GM19467 (cell line): ENCODE results near the gene GMPR.
"Not testable (repeated sequence)": the region's sequence is repeated elsewhere in the genome, so short reads cannot be mapped to it uniquely, and the experiment has no call there.

Source experiments
- ATAC-seq: cut with Tn5 transposase; IDR thresholded peaks from one replicate; pipeline ENCODE4 v1.9.1; 2021; ENCODE audit warnings: mild to moderate bottlenecking, moderate library complexity; ENCODE audit not compliant: unreplicated experiment

Gene GMPR

DNA sequence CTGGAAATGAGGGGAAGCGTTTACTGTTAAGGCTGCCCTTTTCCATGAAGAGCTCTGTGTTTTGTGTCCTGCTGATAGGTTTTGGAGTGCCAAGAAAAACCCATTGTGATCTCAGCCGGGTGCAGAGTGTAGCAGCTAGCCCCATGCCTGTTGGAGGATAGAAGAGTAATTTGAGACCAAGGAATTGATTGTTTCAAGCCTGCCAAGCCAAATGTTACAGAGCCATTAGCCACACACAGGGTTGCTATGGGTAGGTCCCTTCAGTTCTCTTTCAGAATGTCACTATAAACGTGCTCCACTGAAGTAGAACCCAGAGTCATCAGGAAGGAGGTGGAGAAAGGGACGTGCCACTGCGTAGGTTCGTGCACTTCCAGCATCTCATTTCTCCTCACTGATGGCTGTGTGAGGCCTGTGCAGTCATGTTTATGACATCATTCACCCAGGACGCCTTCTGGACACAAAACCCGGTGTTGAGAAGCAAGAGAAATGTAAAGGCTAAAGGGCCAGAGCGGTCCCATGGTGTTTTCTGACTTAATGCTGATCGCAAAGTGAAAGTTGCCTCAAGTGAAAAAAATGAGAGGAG is 6.6 kb downstream of the GMPR start:
- no peak for ATAC-seq

DNA sequence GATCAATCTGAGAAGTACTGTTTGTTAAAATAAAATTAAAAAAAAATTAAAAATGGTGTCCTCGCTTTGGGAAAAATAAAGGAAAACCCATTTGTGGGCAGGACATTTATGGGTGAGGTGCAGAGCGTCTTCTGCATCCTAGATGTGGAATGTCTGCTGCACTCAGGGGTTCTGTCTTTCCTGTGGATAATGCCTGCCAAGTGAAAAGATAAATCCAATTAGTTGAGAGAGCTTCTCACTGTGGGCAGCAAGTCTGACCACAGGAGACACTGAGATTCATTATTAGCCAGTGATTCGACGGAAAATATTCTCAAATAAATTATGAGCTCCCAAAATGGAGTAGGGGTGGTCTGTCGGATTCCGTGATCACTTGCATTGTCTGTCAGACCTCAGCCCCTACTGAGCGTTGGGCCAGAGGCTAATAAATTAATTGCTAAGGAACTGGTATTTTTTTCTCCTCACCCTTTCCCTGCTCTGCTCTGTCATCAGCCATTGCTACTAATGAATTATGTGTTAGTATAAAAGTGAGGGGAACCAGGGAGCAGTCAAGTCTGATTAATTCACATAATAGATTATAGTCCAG is 10.0 kb downstream of the GMPR start:
- ATAC-seq = no peak

DNA sequence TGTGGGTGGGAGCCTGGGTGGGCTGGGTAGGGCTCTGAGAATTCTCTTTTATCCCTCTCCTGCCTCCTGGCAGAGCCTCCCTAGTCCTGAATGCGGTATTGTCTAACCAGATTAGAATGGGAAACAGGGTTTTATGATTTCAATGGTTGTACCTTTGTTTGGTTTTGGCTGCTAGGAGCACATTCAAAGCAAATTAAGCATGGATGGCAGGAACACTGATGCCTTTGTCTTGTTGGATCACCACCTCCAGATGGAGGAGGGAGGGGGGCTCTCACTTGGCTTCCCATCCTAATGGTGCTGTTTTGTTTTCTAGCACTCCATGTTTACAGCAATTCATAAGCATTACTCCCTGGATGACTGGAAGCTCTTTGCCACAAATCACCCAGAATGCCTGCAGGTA is 11.6 kb downstream of the GMPR start:
- no peak for ATAC-seq

DNA sequence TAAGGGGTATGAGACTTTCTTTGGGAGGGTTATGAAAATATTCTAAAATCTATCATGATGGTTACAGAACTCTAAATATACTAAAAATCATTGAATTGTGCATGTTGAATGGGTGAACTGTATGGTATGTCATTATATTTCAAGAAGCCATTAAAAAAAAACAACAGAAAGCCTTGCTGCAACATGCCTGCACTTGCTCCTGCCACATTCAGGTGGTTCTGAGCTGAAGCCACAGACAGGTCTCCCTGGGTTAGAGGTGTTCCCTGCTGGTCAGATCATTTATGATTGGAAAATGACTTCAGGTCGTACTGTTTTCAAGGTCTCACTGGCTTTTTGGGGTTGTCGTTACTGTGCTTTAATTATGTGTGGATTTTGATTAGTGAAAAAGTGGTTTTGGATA is 13.3 kb downstream of the GMPR start:
- ATAC-seq = no peak

DNA sequence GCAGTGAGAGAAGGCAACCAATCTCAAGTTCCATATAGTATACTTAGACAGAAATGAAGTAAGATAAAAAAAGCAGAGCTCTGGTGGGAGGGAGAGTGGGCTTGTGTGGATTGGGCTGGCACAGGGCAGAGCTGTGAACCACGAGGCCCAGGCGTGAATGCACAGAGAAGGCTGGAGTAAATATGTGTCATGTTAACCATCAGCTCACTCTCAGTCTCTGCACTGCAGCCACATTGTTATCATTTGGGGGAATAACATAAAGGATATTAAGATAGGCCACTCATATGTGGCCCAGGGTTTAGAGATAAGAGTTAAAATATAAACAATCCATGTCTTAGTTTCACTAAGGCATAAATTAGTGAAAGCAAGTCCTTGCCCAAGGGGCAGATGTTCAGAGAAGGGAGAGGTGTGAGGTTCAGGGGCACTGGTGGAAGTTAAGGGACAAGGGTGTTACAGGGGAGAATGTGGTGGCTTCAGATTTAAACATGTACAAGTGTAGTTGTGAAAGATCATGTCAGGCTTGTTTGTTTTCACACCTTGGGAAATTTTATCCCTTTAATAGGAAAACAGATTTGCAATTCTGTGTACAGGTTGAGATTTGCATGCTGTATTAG is 14.4 kb downstream of the GMPR start:
- no peak for ATAC-seq

DNA sequence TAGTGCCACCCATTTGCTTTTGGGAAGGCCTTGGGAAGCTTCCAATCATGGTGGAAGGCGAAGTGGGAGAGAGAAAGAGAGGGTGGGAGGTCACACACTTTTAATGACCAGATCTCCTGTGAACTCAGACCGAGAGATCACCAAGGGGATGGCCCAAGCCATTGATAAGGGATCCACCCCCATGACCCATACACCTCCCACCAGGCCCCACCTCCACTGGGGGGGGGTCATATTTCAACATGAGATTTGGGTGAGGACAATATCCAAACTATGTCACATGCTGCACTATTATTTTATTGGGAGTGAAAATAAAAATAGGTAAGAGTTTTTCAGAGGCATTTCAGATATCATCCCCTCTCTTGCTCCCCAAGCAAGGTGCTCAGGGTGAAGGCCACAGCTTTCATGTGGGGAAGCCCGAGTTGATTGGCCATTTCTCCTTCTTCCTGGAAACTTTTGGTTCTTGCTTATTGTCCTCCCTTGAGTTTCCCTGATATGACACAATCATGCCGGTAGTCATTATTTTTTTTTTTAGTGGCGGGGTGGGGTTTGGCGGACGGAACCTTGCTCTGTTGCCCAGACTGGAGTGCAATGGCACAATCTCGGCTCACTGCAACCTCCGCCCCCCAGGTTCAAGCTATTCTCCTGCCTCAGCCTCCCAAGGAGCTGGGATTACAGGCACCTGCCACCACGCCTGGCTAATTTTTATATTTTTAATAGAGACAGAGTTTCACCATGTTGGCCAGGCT is 15.2 kb downstream of the GMPR start:
- ATAC-seq = no peak

DNA sequence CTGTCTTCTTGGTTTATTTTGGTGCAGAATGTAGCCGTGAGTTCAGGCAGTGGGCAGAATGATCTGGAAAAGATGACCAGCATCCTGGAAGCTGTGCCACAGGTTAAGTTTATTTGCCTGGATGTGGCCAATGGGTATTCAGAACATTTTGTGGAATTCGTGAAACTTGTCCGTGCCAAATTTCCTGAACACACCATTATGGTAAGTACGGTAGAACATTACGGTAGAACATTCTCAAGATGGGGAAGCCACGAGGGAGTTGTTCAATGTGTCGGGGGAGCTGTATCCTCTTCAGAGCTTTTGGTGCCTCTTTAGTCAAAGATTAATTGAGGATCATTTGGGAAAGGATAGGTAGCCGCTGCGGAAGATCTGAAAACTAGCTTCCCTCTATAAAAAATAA is 16.1 kb downstream of the GMPR start:
- ATAC-seq = no peak

DNA sequence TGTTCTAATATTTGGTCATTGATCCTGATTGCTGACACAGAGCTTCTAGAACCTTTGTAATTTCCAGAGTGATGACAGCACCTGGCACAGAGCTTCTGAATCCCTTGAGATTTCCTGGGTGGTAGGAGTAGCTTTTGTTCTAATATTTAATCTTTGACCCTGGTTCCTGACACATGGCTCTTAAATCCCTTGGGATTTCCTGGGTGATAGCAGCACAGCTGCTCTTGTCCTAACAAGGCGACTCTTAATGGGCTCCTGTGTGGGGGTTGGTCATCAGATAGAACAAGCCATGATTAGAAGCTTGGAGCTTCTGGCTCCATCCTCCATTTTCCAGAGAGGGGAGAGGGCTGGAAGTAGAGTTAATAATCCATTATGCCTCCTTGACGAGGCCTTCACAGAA is 18.4 kb downstream of the GMPR start:
- no peak for ATAC-seq

DNA sequence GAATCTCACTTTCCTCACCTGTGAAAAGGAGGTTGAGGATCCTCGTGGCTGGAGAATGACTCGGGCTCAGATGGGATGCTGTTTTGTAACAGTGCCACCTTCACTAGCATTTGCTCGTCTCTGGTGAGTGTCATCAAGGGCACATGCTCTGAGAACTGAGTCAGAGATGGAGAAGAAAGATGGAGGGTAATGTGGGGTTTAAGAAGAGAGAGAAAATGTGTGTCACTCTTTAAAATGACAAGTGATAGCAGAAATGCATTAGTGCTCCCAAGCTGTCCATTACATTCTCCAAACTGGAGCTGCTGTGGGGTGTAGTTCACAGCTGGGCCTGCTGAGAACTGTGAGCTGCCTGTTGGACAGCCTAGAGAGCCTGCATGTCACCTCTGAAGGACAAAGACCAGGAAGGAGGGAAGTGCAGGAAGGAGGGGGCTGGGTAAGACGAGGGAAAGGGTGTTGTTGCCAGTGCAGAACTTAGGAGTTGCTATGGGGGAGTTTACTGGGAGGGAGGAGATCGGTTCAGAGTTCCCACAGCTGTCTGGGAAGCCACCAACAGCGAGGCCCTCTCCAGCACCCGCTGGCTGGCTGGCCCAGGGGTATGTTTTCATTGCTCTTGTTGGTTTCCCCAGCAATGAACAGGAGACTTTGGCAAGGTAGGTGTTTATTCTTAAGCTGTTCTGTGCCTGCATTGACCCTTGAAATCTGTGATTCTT is 19.8 kb downstream of the GMPR start:
- ATAC-seq = no peak

DNA sequence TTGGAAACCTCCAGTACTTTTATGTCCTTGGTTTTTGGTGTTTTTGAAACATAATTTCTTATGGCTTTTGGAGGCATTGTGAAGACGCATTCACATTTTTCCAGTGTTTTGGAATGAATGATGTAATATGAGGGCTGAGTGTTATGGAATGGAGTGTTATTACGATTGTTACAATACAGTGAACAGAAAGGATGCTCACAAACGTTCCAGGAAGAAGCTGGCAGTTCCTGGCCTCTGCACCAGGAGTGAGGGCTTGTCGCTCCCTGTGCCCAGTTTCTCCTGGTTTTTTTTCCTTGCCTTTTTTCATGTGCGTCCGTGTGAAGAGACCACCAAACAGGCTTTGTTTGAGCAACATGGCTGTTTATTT is 20.3 kb downstream of the GMPR start:
- no peak for ATAC-seq

DNA sequence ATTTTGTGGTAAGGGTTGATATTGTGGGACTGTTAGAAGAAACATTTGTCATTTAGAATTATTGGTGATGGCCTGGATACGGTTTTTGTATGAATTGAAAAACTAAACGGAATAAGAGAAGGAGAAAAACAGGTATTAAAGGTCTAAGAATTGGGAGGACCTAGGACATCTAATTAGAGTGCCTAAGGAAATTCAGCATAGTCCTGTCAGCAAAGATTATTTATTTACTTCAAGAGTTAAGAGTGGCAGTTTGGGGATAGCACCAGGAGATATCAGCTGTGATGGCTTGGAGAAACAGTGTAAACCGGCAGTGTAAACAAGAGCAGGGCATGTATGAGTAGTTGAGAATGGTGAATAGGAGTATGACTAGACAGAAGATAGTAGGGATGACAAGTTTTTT is 21.2 kb downstream of the GMPR start:
- ATAC-seq = not testable (repeated sequence)

DNA sequence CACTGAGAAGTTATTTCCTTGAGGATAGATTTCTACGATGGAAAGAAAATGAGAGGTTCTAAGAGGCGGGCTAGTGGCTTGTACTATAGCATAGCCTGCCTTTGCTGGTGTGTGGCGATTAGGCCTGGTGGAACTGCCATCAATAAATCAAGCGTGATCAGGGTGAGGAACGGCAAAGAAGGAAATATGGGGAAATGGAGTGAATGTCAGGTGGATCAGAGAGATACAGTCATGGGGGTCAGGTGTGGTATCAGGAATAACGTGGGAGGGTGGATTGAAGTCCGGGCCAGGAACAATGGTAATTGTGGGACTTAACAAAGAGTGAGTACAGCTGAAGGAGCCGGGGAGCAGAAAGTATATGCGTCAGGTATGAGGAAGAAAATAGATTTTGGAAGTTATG is 22.2 kb downstream of the GMPR start:
- not testable (repeated sequence) for ATAC-seq

DNA sequence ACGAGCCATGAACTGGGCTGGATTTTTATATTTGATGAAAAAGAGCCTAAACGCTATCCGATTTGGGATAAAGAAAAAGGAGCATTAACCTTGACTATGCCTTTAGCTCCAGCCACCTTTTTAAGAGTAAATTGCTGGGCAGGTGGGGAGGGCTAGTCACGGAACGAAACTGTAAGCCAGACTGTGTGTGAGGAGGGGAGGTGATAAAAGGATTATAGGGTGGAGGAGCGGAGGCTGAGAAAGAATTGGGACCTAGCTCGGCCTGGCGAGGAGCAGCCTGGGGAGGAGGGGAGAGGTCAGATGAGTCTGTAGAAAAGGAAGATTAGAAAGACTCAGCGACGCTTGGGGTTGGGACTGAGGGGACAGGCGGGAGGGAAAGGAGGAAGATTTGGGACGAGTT is 24.4 kb downstream of the GMPR start:
- not testable (repeated sequence) for ATAC-seq

DNA sequence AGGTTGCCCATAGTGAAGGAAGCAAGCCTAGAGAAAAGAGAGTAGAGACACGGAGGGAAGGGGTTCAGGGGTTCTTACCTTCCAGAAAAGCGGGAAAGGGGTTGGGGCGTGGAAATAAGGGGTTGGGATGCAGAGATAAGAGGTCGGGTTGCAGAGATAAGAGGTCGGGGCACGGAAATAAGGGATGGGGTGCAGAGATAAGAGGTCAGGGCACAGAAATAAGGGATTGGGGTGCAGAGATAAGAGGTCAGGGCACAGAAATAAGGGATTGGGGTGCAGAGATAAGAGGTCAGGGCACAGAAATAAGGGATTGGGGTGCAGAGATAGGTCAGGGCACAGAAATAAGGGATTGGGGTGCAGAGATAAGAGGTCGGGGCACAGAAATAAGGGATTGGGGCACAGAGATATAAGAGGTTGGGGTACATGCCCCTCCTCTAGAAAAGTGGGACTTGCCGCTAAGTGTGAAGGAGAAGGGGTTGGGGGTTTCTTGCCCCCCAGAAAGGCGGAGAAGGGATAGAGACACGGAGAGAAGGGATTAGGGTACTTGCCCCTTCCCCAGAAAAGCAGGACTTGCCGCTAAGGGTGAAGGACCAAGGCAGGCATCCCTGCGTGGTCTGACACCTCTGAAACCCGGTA is 25.2 kb downstream of the GMPR start:
- not testable (repeated sequence) for ATAC-seq

DNA sequence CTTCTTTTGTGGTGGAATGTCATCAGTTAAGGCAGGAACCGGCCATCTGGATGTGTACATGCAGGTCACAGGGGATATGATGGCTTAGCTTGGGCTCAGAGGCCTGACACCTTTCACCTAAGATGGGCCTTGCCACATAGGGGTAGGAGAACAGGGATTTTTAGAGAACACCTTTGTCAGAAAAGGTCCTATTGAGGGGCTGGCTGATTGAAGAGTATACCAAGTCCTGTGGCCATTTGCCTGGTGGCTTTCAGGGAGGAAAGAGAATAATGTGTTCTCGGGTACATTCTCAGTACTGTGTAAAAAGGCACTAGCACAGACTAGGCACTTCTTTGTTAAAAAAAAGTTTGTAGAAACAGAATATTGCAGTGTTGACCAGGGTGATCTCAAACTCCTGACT is 26.4 kb downstream of the GMPR start:
- ATAC-seq = no peak

DNA sequence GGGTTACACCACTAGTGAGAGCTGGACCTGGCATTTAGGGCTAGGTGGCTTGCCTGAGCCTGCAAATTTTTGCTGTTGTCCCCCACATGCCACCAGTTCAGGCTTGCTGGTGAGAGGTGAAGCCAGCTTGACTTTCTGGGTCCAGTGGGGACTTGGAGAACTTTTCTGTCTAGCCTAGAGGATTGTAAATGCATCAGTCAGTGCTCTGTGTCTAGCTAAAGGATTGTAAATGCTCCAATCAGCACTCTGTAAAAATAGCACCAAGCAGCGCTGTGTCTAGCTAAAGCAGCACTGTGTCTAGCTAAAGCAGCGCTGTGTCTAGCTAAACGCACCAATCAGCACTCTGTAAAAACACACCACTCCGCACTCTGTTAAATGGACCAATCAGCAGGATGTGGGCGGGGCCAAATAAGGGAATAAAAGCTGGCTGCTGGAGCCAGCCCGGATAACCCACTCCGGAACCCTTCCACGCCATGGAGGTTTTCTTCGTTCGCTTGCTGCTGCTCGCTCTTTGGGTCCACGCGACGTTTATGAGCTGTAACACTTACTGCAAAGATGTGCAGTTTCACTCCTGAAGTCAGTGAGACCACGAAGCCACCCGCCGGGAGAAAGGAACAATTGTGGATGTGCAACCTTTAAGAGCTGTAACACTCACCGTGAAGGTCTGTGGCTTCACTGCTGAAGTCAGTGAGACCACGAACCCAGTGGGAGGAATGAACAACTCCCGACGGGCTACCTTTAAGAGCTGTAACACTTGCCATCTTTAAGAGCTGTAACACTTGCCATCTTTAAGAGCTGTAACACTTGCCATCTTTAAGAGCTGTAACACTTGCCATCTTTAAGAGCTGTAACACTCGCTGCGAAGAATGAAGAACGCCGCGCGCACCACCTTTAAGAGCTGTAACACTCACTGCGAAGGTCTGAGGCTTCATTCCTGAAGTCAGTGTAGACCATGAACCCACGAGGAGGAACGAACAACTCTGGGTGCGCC is 27.3 kb downstream of the GMPR start:
- no peak for ATAC-seq

DNA sequence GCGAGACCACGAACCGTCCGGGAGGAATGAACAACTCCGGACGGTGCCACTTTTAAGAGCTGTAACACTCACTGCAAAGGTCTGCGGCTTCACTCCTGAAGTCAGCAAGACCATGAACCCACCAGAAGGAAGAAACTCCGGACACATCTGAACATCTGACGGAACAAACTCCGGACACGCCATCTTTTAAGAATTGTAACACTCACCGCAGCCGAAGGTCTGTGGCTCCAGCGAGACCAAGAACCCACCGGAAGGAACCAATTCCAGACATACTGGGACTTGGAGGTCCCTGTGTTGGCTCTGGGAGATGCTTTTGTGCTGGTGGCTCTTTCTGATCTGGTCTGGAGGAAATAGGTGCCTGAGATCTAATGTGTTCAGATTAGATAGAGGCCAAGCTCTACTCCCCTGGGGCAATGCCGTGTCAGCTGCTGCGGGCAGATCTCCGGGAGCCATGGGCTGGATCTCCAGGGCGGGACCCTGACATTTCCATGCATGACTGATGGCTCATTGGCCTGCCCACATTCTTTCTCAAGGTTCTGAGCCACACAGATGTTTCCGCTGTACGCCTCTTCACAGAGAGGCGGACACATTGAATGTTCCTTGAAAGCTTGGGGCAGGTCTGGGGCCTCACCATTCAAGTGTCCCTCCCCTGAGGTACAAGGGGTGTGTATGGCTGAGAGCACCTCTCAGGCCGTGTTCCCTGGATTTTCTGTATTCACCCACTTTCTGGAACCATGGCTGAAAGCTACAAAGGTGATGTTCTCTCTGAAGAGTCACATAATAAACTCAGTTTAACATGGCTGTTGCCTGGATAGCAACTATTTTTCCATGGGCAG is 29.3 kb downstream of the GMPR start:
- ATAC-seq = no peak

DNA sequence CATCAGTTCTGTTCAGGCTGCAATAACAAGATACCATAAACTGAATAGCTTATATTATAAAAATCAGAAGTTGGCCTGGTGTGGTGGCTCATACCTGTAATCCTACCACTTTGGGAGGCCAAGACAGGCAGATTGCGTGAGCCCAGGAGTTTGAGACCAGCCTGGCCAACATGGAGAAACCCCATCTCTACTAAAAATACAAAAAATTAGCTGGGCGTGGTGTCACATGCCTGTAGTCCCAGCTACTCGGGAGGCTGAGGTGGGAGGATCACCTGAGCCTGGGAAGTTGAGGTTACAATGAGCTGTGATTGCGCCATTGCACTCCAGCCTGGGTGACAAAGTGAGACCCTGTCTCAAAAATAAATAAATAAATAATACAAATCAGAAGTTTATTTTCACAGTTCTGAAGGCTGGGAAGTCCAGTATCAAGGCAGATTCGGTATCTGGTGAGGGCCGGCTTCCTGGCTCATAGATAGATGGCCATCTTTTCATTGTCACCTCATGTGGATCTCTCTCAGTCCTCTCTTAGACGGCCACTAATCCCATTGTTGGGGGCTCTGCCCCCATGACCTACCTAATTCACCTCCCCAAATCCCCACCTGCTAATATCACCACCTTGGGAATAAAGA is 31.2 kb downstream of the GMPR start:
- ATAC-seq = not testable (repeated sequence)
